ENCODE measurements around the gene KRTAP10-10. TPM values are rescaled to one million over a fixed set of nuclear protein-coding genes. Genes with fewer than 3 reads are reported as not detected.

KRTAP10-10 gene
- total and polyA plus RNA-seq, 2 experiments from 2014 or later = not detected

DNA sequence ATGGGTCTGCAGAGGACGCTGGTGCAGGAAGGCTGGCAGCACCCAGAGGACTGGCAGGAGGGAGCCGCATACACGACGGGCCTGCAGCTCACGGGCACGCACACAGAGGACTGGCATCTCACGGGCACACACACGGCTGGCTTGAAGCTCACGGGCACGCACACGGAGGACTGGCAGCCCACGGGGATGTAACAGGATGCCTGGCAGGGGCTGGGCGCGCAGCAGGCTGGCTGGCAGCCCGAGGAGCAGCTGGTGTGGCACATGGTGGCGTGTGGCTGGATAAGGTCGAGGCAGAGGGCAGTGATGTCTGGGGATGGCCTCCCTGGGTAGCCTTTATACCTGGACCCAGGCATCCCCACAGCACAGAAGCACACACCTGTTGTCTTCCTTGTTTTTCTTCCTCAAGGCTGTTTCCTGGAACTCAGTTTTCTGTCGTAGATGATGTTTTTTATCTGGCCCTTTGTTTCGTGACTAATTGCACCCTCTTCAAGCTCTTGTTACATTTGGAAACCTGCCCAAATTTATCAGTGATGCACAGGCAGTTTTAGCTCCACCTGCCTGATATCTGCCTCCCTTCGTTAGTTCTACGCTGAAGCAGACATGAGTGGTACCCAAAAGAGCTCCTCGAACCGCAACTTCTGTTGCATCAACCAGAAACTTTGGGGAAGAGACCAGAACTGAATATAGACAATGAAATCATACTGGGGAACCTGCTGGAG lies 44.9 kb downstream of the KRTAP10-10 start, which contains the start of gene KRTAP12-1:
Gene KRTAP12-1, minus strand, starts transcription at position 303 of the 719 bp plus-strand sequence. Its CDS starts 40 bp downstream, at position 263.
- H3K27ac ChIP-seq = no peak within 1 kb of the TSS
- no peak for DNase-seq (ENCODE audit: low spot score)
- H3K4me1 ChIP-seq (ENCODE audit: insufficient read depth) = no peaks in the 10 kb centered on the region
- H3K9me2 ChIP-seq (replicated peaks; ENCODE audit: insufficient read depth) = no peaks in the 10 kb centered on the region
- no peak within 1 kb of the TSS for H3K4me2 ChIP-seq
- TF ChIP-seq, protein P1, sequence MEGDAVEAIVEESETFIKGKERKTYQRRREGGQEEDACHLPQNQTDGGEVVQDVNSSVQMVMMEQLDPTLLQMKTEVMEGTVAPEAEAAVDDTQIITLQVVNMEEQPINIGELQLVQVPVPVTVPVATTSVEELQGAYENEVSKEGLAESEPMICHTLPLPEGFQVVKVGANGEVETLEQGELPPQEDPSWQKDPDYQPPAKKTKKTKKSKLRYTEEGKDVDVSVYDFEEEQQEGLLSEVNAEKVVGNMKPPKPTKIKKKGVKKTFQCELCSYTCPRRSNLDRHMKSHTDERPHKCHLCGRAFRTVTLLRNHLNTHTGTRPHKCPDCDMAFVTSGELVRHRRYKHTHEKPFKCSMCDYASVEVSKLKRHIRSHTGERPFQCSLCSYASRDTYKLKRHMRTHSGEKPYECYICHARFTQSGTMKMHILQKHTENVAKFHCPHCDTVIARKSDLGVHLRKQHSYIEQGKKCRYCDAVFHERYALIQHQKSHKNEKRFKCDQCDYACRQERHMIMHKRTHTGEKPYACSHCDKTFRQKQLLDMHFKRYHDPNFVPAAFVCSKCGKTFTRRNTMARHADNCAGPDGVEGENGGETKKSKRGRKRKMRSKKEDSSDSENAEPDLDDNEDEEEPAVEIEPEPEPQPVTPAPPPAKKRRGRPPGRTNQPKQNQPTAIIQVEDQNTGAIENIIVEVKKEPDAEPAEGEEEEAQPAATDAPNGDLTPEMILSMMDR (IDR thresholded peaks at IDR 0.05; ENCODE audit: poor library complexity) = no peak
- no peak for TF ChIP-seq EZH2 (IDR thresholded peaks at IDR 0.05; ENCODE audit: borderline replicate concordance)
- no peak for TF ChIP-seq EZH2phosphoT487 (IDR thresholded peaks at IDR 0.05; ENCODE audit: low read depth, severe bottlenecking, unreplicated experiment)
- 83% methylated on average over 23 of the region's 23 CpGs for WGBS (ENCODE audit: low lambda C conversion rate, missing lambda C conversion rate)
- no peaks in the 10 kb centered on the region for H3K36me3 ChIP-seq (replicated peaks; ENCODE audit: insufficient read depth, low read depth)
- no peaks in the 10 kb centered on the region for H3K9me3 ChIP-seq (ENCODE audit: low read depth)
- no peak within 1 kb of the TSS for H2AFZ ChIP-seq
- H3K79me2 ChIP-seq = no peaks in the 10 kb centered on the region
- no peaks in the 10 kb centered on the region for H4K20me1 ChIP-seq (ENCODE audit: insufficient read depth, poor library complexity, severe bottlenecking)
- H3K27me3 ChIP-seq = peaks cover 7% of the 10 kb centered on the region
- no peak within 1 kb of the TSS for H3K4me3 ChIP-seq

DNA sequence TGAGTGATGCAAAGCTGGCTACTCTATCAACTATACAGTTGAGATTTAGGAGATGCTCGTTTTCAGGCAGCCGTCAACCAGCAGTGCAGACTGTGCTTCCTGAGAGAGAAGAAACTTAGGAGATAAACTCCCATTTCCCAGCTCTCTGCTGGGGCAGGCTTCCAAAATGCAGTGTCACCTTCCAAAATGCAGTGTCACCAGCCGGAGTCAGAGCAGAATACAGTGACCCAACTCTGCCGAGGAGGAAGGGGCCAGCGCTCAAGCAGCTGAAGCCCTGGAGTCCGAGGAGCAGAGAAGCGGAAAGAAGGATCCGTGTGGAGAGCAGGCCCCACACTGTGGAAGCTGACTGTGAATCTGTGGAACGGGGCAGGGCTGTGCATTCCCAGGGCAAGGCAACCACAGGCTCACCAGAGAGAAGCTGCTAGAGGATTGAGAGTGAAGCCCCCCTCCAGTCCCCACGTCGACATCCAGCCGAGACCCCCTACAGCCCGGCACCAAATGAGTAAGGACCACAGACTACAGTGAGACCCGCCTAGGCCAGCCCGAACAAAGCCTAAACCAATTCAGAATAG lies 45.5 kb downstream of the KRTAP10-10 start:
- WGBS (ENCODE audit: low lambda C conversion rate, missing lambda C conversion rate) = 91% methylated on average over 15 of the region's 15 CpGs

DNA sequence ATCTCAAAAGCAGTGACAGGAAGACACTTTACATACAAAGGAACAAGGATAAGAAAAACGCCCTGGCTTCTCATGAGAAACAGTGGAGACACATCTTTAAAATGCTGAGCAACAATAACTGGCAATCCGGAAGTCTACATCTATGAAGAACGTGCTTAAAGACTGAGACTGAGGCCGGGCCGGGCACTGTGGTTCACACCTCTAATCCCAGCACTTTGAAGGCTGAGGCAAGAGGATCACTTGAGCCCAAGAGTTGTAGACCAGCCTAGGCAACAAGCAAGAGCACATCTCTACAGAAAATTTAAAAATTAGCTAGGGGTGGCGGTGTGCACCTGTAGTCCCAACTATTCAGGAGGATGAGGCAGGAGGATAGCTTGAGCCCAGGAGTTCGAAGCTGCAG lies 46.9 kb downstream of the KRTAP10-10 start:
- Histone ChIP-seq H4K20me1 (ENCODE audit: insufficient read depth, poor library complexity, severe bottlenecking) (no peaks in the 10 kb centered on the region), H3K4me1 (ENCODE audit: insufficient read depth) (no peaks in the 10 kb centered on the region), H3K9me3 (ENCODE audit: low read depth) (no peaks in the 10 kb centered on the region), H3K36me3 (replicated peaks; ENCODE audit: insufficient read depth, low read depth) (no peaks in the 10 kb centered on the region), H3K4me2 (no peak overlapping the region), H3K27me3 (peaks cover 13% of the 10 kb centered on the region), H3K9me2 (replicated peaks; ENCODE audit: insufficient read depth) (no peaks in the 10 kb centered on the region), H3K79me2 (no peaks in the 10 kb centered on the region), H2AFZ (no peak overlapping the region), H3K4me3 (no peak overlapping the region), H3K27ac (no peak overlapping the region)
- no peak for DNase-seq (ENCODE audit: low spot score)
- 80% methylated on average over 7 of the region's 7 CpGs for WGBS (ENCODE audit: low lambda C conversion rate, missing lambda C conversion rate)
- TF ChIP-seq EZH2phosphoT487 (IDR thresholded peaks at IDR 0.05; ENCODE audit: low read depth, severe bottlenecking, unreplicated experiment) = no peak
- TF ChIP-seq, protein P1 (IDR thresholded peaks at IDR 0.05; ENCODE audit: poor library complexity) = no peak
- no peak for TF ChIP-seq EZH2 (IDR thresholded peaks at IDR 0.05; ENCODE audit: borderline replicate concordance)

More for the DNA sequence above, 45.5 kb downstream of the KRTAP10-10 start:
- H3K4me1 ChIP-seq (ENCODE audit: insufficient read depth) = no peaks in the 10 kb centered on the region
- DNase-seq (ENCODE audit: low spot score) = no peak
- H3K4me3 ChIP-seq = no peak overlapping the region
- no peak for TF ChIP-seq EZH2phosphoT487 (IDR thresholded peaks at IDR 0.05; ENCODE audit: low read depth, severe bottlenecking, unreplicated experiment)
- TF ChIP-seq, protein P1 (IDR thresholded peaks at IDR 0.05; ENCODE audit: poor library complexity) = no peak
- no peak for TF ChIP-seq EZH2 (IDR thresholded peaks at IDR 0.05; ENCODE audit: borderline replicate concordance)
- H4K20me1 ChIP-seq (ENCODE audit: insufficient read depth, poor library complexity, severe bottlenecking) = no peaks in the 10 kb centered on the region
- no peak overlapping the region for H3K27ac ChIP-seq
- H3K36me3 ChIP-seq (replicated peaks; ENCODE audit: insufficient read depth, low read depth) = no peaks in the 10 kb centered on the region
- no peaks in the 10 kb centered on the region for H3K9me2 ChIP-seq (replicated peaks; ENCODE audit: insufficient read depth)
- no peak overlapping the region for H2AFZ ChIP-seq
- no peak overlapping the region for H3K4me2 ChIP-seq
- H3K27me3 ChIP-seq = peaks cover 13% of the 10 kb centered on the region
- no peaks in the 10 kb centered on the region for H3K79me2 ChIP-seq
- H3K9me3 ChIP-seq (ENCODE audit: low read depth) = no peaks in the 10 kb centered on the region

Measured in hepatocyte (in vitro differentiated cells).